Left colon (tissue), 2 donors: ENCODE data around the gene LRRC25. TPM values are rescaled to one million over a fixed set of nuclear protein-coding genes. Genes with fewer than 3 reads are reported as not detected.
A peak's percentile ranks its signal among the peaks of the same experiment; 100 is the strongest.
"Not testable (repeated sequence)": the region's sequence is repeated elsewhere in the genome, so short reads cannot be mapped to it uniquely, and the experiment has no call there.

Source experiments
- ATAC-seq: fragments of 200-7000 bp; cut with Tn5 transposase; one replicate; pipeline ENCODE4 v1.9.1; 2020; ENCODE audit warnings: mild to moderate bottlenecking, moderate library complexity
- DNase-seq, 2 donors: peaks; one replicate each; pipeline ENCODE4 v3.0.0-alpha.2; 2020
- intact Hi-C, 2 donors: fragments of 100-400 bp; cut with DNase I in 1 of 2; cut with micrococcal nuclease in 1 of 2; formaldehyde crosslinking; loops; one replicate each; pipeline versions ENCODE4 v1.11.2 to v1.14.0; 2022; cut with DNase I, micrococcal nuclease
- total RNA-seq, 2 donors: library from RNA; stranded (reverse); fragmentation: NEBNext Ultra II Directional; extraction: Animal tissue kit (Norgen Biotek cat#: 25700); gene quantifications; one replicate each; pipeline ENCODE4 v1.2.1, GENCODE V29; 2021
- donor health status: DM: no; HTN: no; CAD: no.
- donor health status: DM: yes; HTN: yes; CAD: no.

Gene LRRC25
- total RNA-seq, 2 donors from 2014 or later, result 0.79 to 5.1 TPM

GRCh38 chr19:18388960-18389725 lies 8.3 kb downstream of the LRRC25 start:
- DNase-seq, result no peak
- intact Hi-C loops, result no loop called here

DNA sequence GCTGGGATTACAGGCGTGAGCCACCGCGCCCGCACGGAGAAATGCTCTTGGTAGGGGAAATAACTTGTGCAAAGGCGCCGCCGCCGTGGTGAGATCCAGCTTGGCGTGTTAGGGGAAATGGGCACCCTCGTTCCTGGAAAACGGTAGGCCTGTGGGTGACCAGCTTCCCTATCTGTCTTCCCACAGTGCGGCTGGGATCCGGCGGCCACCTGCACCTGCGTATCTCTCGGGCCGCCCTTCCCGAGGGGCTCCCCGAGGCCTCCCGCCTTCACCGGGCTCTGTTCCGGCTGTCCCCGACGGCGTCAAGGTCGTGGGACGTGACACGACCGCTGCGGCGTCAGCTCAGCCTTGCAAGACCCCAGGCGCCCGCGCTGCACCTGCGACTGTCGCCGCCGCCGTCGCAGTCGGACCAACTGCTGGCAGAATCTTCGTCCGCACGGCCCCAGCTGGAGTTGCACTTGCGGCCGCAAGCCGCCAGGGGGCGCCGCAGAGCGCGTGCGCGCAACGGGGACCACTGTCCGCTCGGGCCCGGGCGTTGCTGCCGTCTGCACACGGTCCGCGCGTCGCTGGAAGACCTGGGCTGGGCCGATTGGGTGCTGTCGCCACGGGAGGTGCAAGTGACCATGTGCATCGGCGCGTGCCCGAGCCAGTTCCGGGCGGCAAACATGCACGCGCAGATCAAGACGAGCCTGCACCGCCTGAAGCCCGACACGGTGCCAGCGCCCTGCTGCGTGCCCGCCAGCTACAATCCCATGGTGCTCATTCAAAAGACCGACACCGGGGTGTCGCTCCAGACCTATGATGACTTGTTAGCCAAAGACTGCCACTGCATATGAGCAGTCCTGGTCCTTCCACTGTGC lies 9.1 kb downstream of the LRRC25 start:
- ATAC-seq, result peak; percentile 71
- intact Hi-C loops, result no loop called here
- DNase-seq, result peak; percentile 85 to 90

More at GRCh38 chr19:18388960-18389725, 8.3 kb downstream of the LRRC25 start:
- ATAC-seq, result no peak

DNA sequence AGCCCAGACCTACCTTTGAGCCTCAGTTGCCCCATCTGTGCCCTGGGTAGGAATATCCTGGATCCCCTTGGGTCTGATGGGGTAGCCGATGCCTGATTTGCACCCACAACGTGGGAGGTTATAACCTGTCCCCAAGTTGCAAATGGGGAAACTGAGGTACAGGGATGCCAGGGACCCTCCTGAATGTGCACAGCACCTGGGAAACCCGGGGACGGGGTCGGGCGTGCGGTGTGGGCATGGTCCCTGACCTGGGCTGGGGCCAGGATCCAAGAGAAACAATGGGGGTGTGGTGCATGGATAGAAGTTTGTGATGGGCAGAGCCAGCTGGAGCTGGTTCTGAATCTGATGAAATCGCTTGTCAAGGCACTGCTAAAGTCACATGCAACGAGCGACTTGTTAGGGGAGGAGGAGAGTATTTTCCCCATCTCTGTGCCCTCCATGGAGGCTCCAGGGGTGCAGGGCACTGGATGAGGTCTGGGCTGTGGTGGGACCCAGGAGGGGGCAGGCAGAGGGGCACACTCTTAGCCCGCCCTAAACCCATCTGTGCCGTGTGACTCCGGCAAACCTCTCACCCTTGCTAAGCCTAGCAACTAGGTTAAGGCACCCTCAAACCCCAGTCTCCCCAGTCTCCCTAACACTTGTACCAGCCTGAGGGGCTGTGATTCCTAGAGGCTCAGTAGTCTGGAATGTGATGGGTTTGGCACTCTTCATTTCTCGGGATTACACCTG lies 10.7 kb downstream of the LRRC25 start:
- DNase-seq (peak; percentile 59 to 73), ATAC-seq (peak; percentile 51)
- intact Hi-C loops, result no loop called here

DNA sequence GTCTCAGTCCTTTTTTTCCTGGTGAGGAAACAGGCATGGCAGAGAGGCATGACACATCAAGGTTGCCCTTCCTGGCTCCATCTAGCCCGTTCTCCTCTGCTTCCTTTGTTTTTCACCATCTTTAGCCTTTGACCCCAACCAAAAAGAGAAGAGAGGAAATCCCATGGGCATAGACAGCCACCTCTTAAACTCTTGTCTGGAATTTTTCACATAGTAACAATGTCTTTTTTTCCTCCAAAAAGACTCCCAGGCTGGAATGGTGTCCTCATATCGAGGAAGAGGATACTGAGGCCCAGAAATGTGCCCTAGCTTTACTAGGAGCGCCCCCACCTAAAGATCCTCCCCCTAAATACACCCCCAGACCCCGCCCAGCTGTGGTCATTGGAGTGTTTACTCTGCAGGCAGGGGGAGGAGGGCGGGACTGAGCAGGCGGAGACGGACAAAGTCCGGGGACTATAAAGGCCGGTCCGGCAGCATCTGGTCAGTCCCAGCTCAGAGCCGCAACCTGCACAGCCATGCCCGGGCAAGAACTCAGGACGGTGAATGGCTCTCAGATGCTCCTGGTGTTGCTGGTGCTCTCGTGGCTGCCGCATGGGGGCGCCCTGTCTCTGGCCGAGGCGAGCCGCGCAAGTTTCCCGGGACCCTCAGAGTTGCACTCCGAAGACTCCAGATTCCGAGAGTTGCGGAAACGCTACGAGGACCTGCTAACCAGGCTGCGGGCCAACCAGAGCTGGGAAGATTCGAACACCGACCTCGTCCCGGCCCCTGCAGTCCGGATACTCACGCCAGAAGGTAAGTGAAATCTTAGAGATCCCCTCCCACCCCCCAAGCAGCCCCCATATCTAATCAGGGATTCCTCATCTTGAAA lies 11.5 kb downstream of the LRRC25 start, which contains the start of gene GDF15:
TSS of gene GDF15 (plus strand) at position 484 of the 868 bp plus-strand sequence. CDS start at position 516, 32 bp downstream.
- ATAC-seq, result peak; percentile 75
- intact Hi-C loops, result no loop called here
- DNase-seq, result peak; percentile 95 to 97

- intact Hi-C loops, result no loop called here
- ATAC-seq, result no peak
- DNase-seq, result no peak
Observed at GRCh38 chr19:18385359-18385674, 12.1 kb downstream of the LRRC25 start.

DNA sequence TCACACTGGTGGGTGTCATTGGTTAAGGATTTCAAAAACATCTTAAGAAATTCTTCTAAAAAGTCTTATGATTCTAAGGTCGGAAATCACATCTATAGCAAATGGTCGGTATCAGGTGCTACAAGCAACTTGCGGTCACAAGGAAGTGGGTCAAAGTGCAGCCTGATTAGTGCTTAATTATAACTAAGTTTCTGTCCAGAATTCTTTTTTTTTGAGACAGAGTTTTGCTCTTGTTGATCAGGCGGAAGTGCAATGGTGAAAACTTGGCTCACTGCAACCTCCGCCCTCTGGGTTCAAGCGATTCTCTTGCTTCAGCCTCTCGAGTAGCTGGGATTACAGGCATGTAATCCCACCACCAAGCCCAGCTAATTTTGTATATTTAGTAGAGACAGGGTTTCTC lies 12.6 kb downstream of the LRRC25 start:
- ATAC-seq (no peak), DNase-seq (no peak)
- intact Hi-C loops, result no loop called here

DNA sequence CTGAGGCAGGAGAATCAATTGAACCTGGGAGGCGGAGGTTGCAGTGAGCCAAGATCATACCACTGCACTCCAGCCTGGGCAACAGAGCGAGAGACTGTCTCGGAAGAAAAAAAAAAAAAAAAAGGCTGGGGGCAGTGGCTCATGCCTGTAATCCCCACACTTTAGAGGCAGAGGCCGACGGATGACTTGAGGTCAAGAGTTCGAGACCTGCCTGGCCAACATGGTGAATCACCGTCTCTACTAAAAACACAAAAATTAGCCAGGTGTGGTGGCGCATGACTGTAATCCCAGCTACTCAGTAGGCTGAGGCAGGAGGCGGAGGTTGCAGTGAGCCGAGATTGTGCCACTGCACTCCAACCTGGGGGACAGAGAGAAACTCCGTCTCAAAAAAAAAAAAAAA lies 13.8 kb downstream of the LRRC25 start:
- DNase-seq, intact Hi-C loops, ATAC-seq: not testable (repeated sequence)

DNA sequence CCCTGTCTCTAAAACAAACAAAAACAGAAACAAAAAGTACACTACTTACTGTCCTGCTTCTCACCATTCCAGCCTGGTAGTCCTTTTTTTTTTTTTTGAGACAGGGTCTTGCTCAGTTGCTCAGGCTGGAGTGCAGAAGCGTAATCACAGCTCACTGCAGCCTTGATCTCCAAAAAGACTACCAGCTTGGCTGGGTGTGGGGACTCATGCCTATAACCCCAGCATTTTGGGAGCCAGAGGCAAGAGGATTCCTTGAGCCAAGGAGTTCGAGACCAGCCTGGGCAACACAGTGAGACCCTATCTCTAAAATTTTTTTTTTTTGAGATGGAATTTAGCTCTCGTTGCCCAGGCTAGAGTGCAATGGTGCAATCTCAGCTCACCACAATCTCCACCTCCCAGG lies 16.6 kb downstream of the LRRC25 start:
- DNase-seq (no peak), ATAC-seq (no peak)
- intact Hi-C loops, result no loop called here

DNA sequence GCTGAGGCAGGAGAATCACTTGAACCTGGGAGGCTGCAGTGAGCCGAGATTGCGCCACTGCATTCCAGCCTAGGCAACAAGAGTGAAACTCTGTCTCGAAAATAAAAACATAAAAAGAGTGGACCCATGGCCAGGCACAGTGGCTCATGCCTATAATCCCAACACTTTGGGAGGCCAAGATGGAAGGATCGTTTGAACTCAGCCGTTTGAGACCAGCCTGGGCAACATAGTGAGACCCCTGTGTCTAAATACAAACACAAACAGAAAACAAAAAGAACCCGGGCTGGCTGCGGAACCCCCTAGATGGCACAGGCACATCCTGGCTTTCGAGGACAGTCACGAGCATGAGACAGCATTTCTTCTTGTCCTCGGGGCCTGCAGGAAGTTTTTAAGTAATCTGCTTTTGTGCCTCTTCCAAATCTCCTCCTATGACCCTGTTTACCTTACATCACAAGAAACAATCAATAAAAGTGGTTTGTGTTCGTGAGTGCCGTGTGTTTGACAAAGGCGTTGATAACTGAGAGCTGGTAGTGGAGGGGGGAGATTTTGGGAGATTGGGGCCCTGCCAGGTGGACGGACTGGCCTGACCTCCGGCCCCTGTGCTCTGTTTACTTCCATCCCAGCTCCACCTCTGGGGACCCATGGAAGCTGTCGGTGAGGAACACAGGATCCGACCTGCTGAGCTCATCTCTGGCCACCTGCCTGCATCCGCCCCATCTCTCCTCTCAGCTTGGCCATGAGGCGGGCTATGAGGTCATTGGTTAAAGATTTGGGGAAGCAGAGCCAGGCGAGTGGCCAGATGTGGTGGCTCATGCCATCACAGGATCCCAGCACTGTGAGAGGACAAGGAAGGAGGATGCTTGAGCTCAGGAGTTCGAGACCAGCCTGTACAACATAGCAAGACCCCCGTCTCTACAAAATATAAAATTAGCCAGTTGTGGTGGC lies 17.3 kb downstream of the LRRC25 start:
- intact Hi-C loops, result no loop called here
- ATAC-seq (peak; percentile 85), DNase-seq (peak; percentile 87 to 95)

DNA sequence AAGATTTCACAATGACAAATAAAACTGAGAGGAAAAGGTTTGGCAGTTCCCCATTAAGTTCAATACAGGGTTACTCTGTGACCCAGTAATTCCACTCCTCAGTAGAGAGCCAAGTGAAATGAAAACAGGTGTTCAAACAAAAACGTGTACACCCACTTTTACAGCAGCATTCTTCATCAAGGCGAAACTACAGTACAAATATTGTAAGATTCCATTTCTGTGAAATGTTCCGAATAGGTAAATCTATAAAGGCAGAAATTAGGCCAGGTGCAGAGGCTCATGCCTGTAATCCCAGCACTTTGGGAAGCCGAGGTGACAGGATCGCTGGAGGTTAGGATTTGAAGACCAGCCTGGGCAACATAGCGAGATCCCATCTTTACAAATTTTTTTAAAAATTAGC lies 20.4 kb downstream of the LRRC25 start:
- intact Hi-C loops, result no loop called here
- DNase-seq, result no peak
- ATAC-seq, result peak; percentile 50

GRCh38 chr19:18373892-18374629 lies 23.4 kb downstream of the LRRC25 start:
- intact Hi-C loops, result no loop called here
- DNase-seq (peak; percentile 77 to 93), ATAC-seq (peak; percentile 69)

GRCh38 chr19:18373407-18373891 lies 24.0 kb downstream of the LRRC25 start:
- intact Hi-C loops, result no loop called here
- DNase-seq (no peak), ATAC-seq (no peak)

- DNase-seq (no peak), ATAC-seq (peak; percentile 8)
- intact Hi-C loops, result no loop called here
Observed at GRCh38 chr19:18368504-18369222, 28.8 kb downstream of the LRRC25 start.

GRCh38 chr19:18366021-18366435 lies 31.4 kb downstream of the LRRC25 start:
- no peak for ATAC-seq
- DNase-seq, result no peak

DNA sequence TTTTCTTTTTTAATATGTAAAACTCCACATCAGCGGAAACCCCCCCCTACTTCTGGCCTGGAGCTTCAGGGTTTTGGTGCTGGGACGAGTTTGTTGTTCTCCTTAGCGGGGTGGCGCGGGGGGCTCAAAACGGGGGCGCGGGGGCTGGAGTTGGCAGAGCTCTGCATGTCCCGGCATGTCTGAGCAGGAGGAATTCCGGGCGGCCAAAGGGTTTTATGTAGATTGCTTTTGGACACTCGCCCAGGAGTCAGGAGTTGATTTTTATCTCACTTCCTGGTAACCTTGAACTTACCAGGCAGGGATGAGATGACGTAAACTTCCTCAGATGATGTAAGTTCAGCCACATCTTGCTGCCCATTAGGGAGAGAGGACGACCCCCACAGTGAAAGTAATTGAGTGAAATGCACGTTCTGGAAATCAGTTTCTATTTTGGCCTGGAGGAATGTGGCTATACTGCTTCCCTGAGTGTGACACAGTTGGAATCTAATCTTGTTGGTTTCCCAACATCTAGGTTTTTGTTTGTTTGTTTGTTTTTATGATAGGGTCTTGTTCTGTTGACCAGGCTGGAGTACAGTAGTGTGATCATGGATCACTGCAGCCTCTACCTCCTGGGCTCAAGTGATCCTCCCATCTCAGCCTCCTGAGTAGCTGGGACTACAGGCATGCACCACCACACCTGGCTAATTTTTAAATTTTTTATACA lies 32.4 kb downstream of the LRRC25 start:
- intact Hi-C loops, result no loop called here
- ATAC-seq, result peak; percentile 84
- DNase-seq, result peak; percentile 82 to 90

More at GRCh38 chr19:18366021-18366435, 31.4 kb downstream of the LRRC25 start:
- intact Hi-C loops, result no loop called here
